SK-N-SH (cell line): ENCODE results near the gene UMODL1. TPM values are rescaled to one million over a fixed set of nuclear protein-coding genes. Genes with fewer than 3 reads are reported as not detected.

Experiments used
- CTCF ChIA-PET: fragments of 300-600, 350-600 bp; formaldehyde crosslinking; extraction: SDS; loops from one replicate; lab custom pipeline; 2021; lab: Yijun Ruan, JAX
- POLR2A ChIA-PET: fragments of 350-600 bp; sonication (Branson Sonifier 250); formaldehyde crosslinking; extraction: SDS; loops from one replicate; lab custom pipeline; 2020; ENCODE audit warnings: antibody characterized with exemption, inconsistent platforms; lab: Yijun Ruan, JAX
- DNase-seq: peaks from one replicate; pipeline ENCODE4 v3.0.0; 2012
- H2AFZ ChIP-seq: fragments of 200-600 bp; sonication (generic); 2 replicates; pipeline ENCODE4 v1.8.1; 2016; ENCODE audit warnings: antibody characterized with exemption, mild to moderate bottlenecking, low read depth
- H3F3A ChIP-seq: fragments of 200-600 bp; sonication (generic); replicated peaks from 2 replicates; pipeline ENCODE3; 2016; ENCODE audit warnings: antibody characterized with exemption, mild to moderate bottlenecking; ENCODE audit not compliant: insufficient read depth
- H3K27ac ChIP-seq, 2 experiments: fragments of 200-500 bp in 1 of 2; fragments of 200-600 bp in 1 of 2; sonication (Bioruptor generic) in 1 of 2; sonication (generic), shearing (Covaris generic) in 1 of 2; 2 replicates each; pipeline versions ENCODE4 v1.5.1 to v1.6.1; 2014 to 2016; ENCODE audit warnings: low read depth in 2 of 2, inconsistent platforms in 1 of 2, low read length in 1 of 2, mild to moderate bottlenecking in 1 of 2, mixed read lengths in 1 of 2
- H3K27me3 ChIP-seq: fragments of 200-600 bp; sonication (generic), shearing (Covaris generic); 2 replicates; pipeline ENCODE4 v1.6.1; 2016; ENCODE audit warnings: mixed run types; ENCODE audit not compliant: insufficient read depth
- H3K36me3 ChIP-seq, 2 experiments: fragments of 200-500 bp in 1 of 2; fragments of 200-600 bp in 1 of 2; sonication (Bioruptor generic) in 1 of 2; sonication (generic) in 1 of 2; replicated peaks in 1 of 2; 2 replicates each; pipeline versions ENCODE3 to v1.5.1; 2014 to 2016; ENCODE audit warnings: low read length in 1 of 2, mild to moderate bottlenecking in 1 of 2; ENCODE audit not compliant: insufficient read depth in 2 of 2, control insufficient read depth in 1 of 2
- H3K4me1 ChIP-seq, 2 experiments: fragments of 200-500 bp in 1 of 2; fragments of 200-600 bp in 1 of 2; sonication (Bioruptor generic) in 1 of 2; sonication (generic), shearing (Covaris generic) in 1 of 2; 2 replicates each; pipeline versions ENCODE4 v1.5.1 to v1.6.1; 2014 to 2016; ENCODE audit warnings: low read depth in 1 of 2, low read length in 1 of 2, mixed run types in 1 of 2; ENCODE audit not compliant: insufficient read depth in 2 of 2, control insufficient read depth in 1 of 2
- H3K4me2 ChIP-seq: fragments of 200-600 bp; sonication (generic), shearing (Covaris generic); 2 replicates; pipeline ENCODE4 v1.6.1; 2017; ENCODE audit warnings: mixed run types
- H3K4me3 ChIP-seq, 2 experiments: fragments of 200-500 bp in 1 of 2; fragments of 200-600 bp in 1 of 2; sonication (Bioruptor generic) in 1 of 2; sonication (generic), shearing (Covaris generic) in 1 of 2; 2 replicates each; pipeline versions ENCODE4 v1.5.1 to v1.8.1; 2014 to 2016; ENCODE audit warnings: low read depth in 2 of 2, inconsistent platforms in 1 of 2, low read length in 1 of 2, mild to moderate bottlenecking in 1 of 2, mixed read lengths in 1 of 2, moderate library complexity in 1 of 2
- H3K79me2 ChIP-seq: fragments of 200-600 bp; sonication (generic); 2 replicates; pipeline ENCODE4 v1.8.1; 2017; ENCODE audit warnings: mild to moderate bottlenecking; ENCODE audit not compliant: insufficient read depth
- H3K9ac ChIP-seq: fragments of 200-600 bp; sonication (generic); 2 replicates; pipeline ENCODE4 v1.6.1; 2017; ENCODE audit warnings: mixed run types
- H3K9me2 ChIP-seq: fragments of 200-600 bp; sonication (generic); 2 replicates; pipeline ENCODE4 v1.6.1; 2017; ENCODE audit warnings: mixed run types
- H3K9me3 ChIP-seq: fragments of 200-600 bp; sonication (generic); 2 replicates; pipeline ENCODE4 v1.6.1; 2017; ENCODE audit warnings: mixed run types, mild to moderate bottlenecking, moderate library complexity
- H4K20me1 ChIP-seq: fragments of 200-600 bp; sonication (generic); 2 replicates; pipeline ENCODE4 v1.6.1; 2017; ENCODE audit warnings: mild to moderate bottlenecking, mixed run types; ENCODE audit not compliant: insufficient read depth
- EP300 ChIP-seq, 2 experiments: IDR thresholded peaks; 2 replicates each; pipeline versions ENCODE4 v1.4.0 to v1.6.1; 2012; ENCODE audit warnings: borderline replicate concordance in 1 of 2, low read depth in 1 of 2, low read length in 1 of 2
- FOXM1 ChIP-seq: IDR thresholded peaks from 2 replicates; pipeline ENCODE4 v1.4.0; 2012; ENCODE audit warnings: low read depth, mild to moderate bottlenecking
- GABPA ChIP-seq: IDR thresholded peaks from 2 replicates; pipeline ENCODE4 v1.4.0; 2012; ENCODE audit warnings: low read depth, mild to moderate bottlenecking
- IRF3 ChIP-seq: fragments of 150-350 bp; IDR thresholded peaks from 2 replicates; pipeline ENCODE4 v1.6.1; 2016; ENCODE audit warnings: mild to moderate bottlenecking, low read depth, low read length
- MEF2A ChIP-seq: IDR thresholded peaks from 2 replicates; pipeline ENCODE4 v1.4.0; 2012; ENCODE audit warnings: low read depth, borderline replicate concordance
- MXI1 ChIP-seq: IDR thresholded peaks from 2 replicates; pipeline ENCODE4 v1.6.1; 2012; ENCODE audit warnings: mild to moderate bottlenecking, low read depth, low read length, improper control_type of control experiment
- NRF1 ChIP-seq: IDR thresholded peaks from 2 replicates; pipeline ENCODE4 v1.6.1; 2012; ENCODE audit warnings: low read depth, mild to moderate bottlenecking, low read length
- RCOR1 ChIP-seq: fragments of 150-350 bp; IDR thresholded peaks from 2 replicates; pipeline ENCODE4 v1.6.1; 2017; ENCODE audit warnings: antibody characterized with exemption, low read length
- USF1 ChIP-seq: IDR thresholded peaks from 2 replicates; pipeline ENCODE4 v1.4.0; 2012; ENCODE audit warnings: low read depth, borderline replicate concordance
- ZBTB33 ChIP-seq: IDR thresholded peaks from 2 replicates; pipeline ENCODE4 v1.4.0; 2012; ENCODE audit warnings: low read depth, borderline replicate concordance
- WGBS: methylation state at CpG from one replicate; pipeline ENCODE4 v1.1.6; 2017; ENCODE audit warnings: low lambda C conversion rate; 5-methylcytosine and 5-hydroxymethylcytosine counted together
- polyA plus RNA-seq, 3 experiments: library from polyadenylated mRNA; depleted of rRNA; stranded (reverse); fragments of >200 nt; gene quantifications; 2 replicates each; pipeline ENCODE4 v1.2.3, GENCODE V29; 2012

Gene UMODL1
- polyA plus RNA-seq, 1 of the 3 experiments (the other 2 are of a cell fraction) = not detected

- Histone ChIP-seq H3K36me3 (no peaks in the 10 kb centered on the region), H2AFZ (no peak overlapping the region), H3K79me2 (no peaks in the 10 kb centered on the region), H3K9ac (no peak overlapping the region), H4K20me1 (no peaks in the 10 kb centered on the region), H3K9me3 (no peaks in the 10 kb centered on the region), H3K4me2 (no peak overlapping the region), H3K4me3 (no peak overlapping the region), H3K4me1 (peaks cover 0 to 6% of the 10 kb centered on the region in 2 experiments; a peak in 1 of 4 replicates), H3K27ac (no peak overlapping the region), H3K9me2 (no peaks in the 10 kb centered on the region), H3F3A (no peaks in the 10 kb centered on the region), H3K27me3 (no peaks in the 10 kb centered on the region)
- 49% methylated on average over 3 of the region's 10 CpGs for WGBS
- ChIA-PET CTCF (interaction anchor here (1.2 to 2.3 kb wide), 4 partner anchors 9 to 333 kb away, joined by 3 to 20 read pairs (median 4); no protein-coding TSS in a partner anchor), POLR2A (interaction anchor here (0.6 kb wide), 1 partner anchor 9 kb away, joined by 3 read pairs; no protein-coding TSS in a partner anchor)
- DNase-seq = no peak
- TF ChIP-seq MEF2A (no peak), USF1 (no peak), ZBTB33 (no peak), GABPA (no peak), IRF3 (no peak)
These were observed 40.7 kb downstream of the UMODL1 start for GRCh38 chr21:42111811-42112210.

- H4K20me1 ChIP-seq = no peaks in the 10 kb centered on the region
- H3K9me2 ChIP-seq = no peaks in the 10 kb centered on the region
- CTCF ChIA-PET = interaction anchor here (1.2 to 2.3 kb wide), 5 partner anchors 9 to 500 kb away, joined by 3 to 20 read pairs (median 5); no protein-coding TSS in a partner anchor
- no peaks in the 10 kb centered on the region for H3K79me2 ChIP-seq
- no peaks in the 10 kb centered on the region for H3K36me3 ChIP-seq
- WGBS = 83% methylated on average over 1 of the region's 1 CpG
- H3K27me3 ChIP-seq = no peaks in the 10 kb centered on the region
- H3K27ac ChIP-seq = no peak overlapping the region
- TF ChIP-seq MEF2A (no peak), GABPA (no peak), RCOR1 (no peak), FOXM1 (no peak), MXI1 (no peak), NRF1 (no peak), EP300 (IDR thresholded peaks at IDR 0.05; ENCODE audit: borderline replicate concordance in 1 of 2, low read depth in 1 of 2, low read length in 1 of 2) (no peak)
- peaks cover 0 to 8% of the 10 kb centered on the region in 2 experiments; a peak in 1 of 4 replicates for H3K4me1 ChIP-seq
- POLR2A ChIA-PET = interaction anchor here (0.6 kb wide), 1 partner anchor 10 kb away, joined by 3 read pairs; no protein-coding TSS in a partner anchor
- H3K4me3 ChIP-seq = no peak overlapping the region
- H3K9me3 ChIP-seq = no peaks in the 10 kb centered on the region
- H2AFZ ChIP-seq = no peak overlapping the region
- H3K4me2 ChIP-seq = no peak overlapping the region
- H3K9ac ChIP-seq = no peak overlapping the region
- peaks cover 3% of the 10 kb centered on the region for H3F3A ChIP-seq
- DNase-seq = no peak
These were observed 41.1 kb downstream of the UMODL1 start for GRCh38 chr21:42112238-42112637.
